DOHH2 (cell line): Measurements from ENCODE around the gene SLC25A22.

ENCODE experiments used
- H3F3A ChIP-seq: fragments of 200-600 bp; sonication (generic), shearing (Covaris generic); 2 replicates; pipeline ENCODE4 v1.6.0; 2016; ENCODE audit warnings: antibody characterized with exemption, mild to moderate bottlenecking; ENCODE audit not compliant: control insufficient read depth, insufficient read depth
- H3K27ac ChIP-seq: fragments of 200-600 bp; sonication (generic); 2 replicates; pipeline ENCODE4 v1.5.1; 2014; ENCODE audit warnings: low read depth, mild to moderate bottlenecking, low read length, moderate library complexity
- H3K27me3 ChIP-seq: fragments of 200-600 bp; sonication (generic); 2 replicates; pipeline ENCODE4 v1.6.1; 2014; ENCODE audit warnings: mild to moderate bottlenecking, low read length, mixed read lengths; ENCODE audit not compliant: control insufficient read depth
- H3K36me3 ChIP-seq: fragments of 200-600 bp; sonication (generic); 2 replicates; pipeline ENCODE4 v1.6.1; 2014; ENCODE audit warnings: mild to moderate bottlenecking, low read length, moderate library complexity, mixed read lengths; ENCODE audit not compliant: control insufficient read depth
- H3K4me1 ChIP-seq: fragments of 200-600 bp; sonication (generic); 2 replicates; pipeline ENCODE4 v1.6.1; 2014; ENCODE audit warnings: mild to moderate bottlenecking, low read length, mixed read lengths; ENCODE audit not compliant: control insufficient read depth
- H3K4me2 ChIP-seq: fragments of 200-600 bp; sonication (generic); 2 replicates; pipeline ENCODE4 v1.6.0; 2014; ENCODE audit warnings: mild to moderate bottlenecking, low read length, moderate library complexity
- H3K4me3 ChIP-seq: fragments of 200-600 bp; sonication (generic); 2 replicates; pipeline ENCODE4 v1.5.1; 2014; ENCODE audit warnings: mild to moderate bottlenecking, low read length, mixed read lengths
- H3K79me2 ChIP-seq: fragments of 200-600 bp; sonication (generic); 2 replicates; pipeline ENCODE4 v1.6.1; 2014; ENCODE audit warnings: mild to moderate bottlenecking, low read length, mixed read lengths; ENCODE audit not compliant: control insufficient read depth
- H3K9me2 ChIP-seq: fragments of 200-600 bp; sonication (generic); replicated peaks from 2 replicates; pipeline ENCODE4 v1.6.1; 2014; ENCODE audit warnings: mild to moderate bottlenecking, low read length, mixed read lengths; ENCODE audit not compliant: control insufficient read depth
- H3K9me3 ChIP-seq: fragments of 200-600 bp; sonication (generic); 2 replicates; pipeline ENCODE4 v1.6.1; 2014; ENCODE audit warnings: antibody characterized with exemption, low read length, mixed read lengths; ENCODE audit not compliant: control insufficient read depth, insufficient read depth
- H4K20me1 ChIP-seq: fragments of 200-600 bp; sonication (generic); 2 replicates; pipeline ENCODE4 v1.6.0; 2014; ENCODE audit warnings: low read depth, mild to moderate bottlenecking, antibody characterized with exemption, low read length, moderate library complexity; ENCODE audit not compliant: control insufficient read depth, insufficient read depth
- CTCF ChIP-seq: fragments of 200-600 bp; sonication (generic); IDR thresholded peaks from one replicate; pipeline ENCODE4 v1.5.1; 2014; ENCODE audit warnings: antibody characterized with exemption, mild to moderate bottlenecking, low read depth, low read length; ENCODE audit not compliant: poor library complexity, severe bottlenecking
- EZH2phosphoT487 ChIP-seq: fragments of 200-600 bp; sonication (generic); IDR thresholded peaks from 2 replicates; pipeline ENCODE4 v1.6.1; 2017; ENCODE audit warnings: borderline replicate concordance, mild to moderate bottlenecking, antibody characterized with exemption, low read length, moderate library complexity, mixed read lengths

SLC25A22 gene

GRCh38 chr11:792535-792821 lies 5.6 kb downstream of the SLC25A22 start:
- H3K4me2 ChIP-seq: no peak overlapping the region
- TF ChIP-seq CTCF: no peak
- no peak for TF ChIP-seq EZH2phosphoT487

GRCh38 chr11:791658-792534 lies 6.2 kb downstream of the SLC25A22 start:
- Histone ChIP-seq H3K79me2 (peaks cover 22% of the 10 kb centered on the region), H3K9me2 (no peaks in the 10 kb centered on the region), H3K4me2 (no peak overlapping the region), H3K27ac (no peak overlapping the region), H4K20me1 (peaks cover 3% of the 10 kb centered on the region; the same call in 1 of the 2 replicates), H3K36me3 (peaks cover 10% of the 10 kb centered on the region; the same call in 1 of the 2 replicates), H3F3A (peaks cover 8% of the 10 kb centered on the region; the same call in 1 of the 2 replicates), H3K4me3 (no peak overlapping the region), H3K9me3 (no peaks in the 10 kb centered on the region), H3K4me1 (peaks cover 43% of the 10 kb centered on the region), H3K27me3 (no peaks in the 10 kb centered on the region)
- TF ChIP-seq CTCF (no peak), EZH2phosphoT487 (no peak)

More at GRCh38 chr11:792535-792821, 5.6 kb downstream of the SLC25A22 start:
- no peaks in the 10 kb centered on the region for H3K27me3 ChIP-seq
- H3K27ac ChIP-seq: no peak overlapping the region
- no peaks in the 10 kb centered on the region for H3K9me3 ChIP-seq
- H3K4me1 ChIP-seq: peaks cover 46% of the 10 kb centered on the region
- peaks cover 28% of the 10 kb centered on the region for H3K79me2 ChIP-seq
- H3K36me3 ChIP-seq: peaks cover 11% of the 10 kb centered on the region; the same call in 1 of the 2 replicates
- H4K20me1 ChIP-seq: peaks cover 4% of the 10 kb centered on the region; the same call in 1 of the 2 replicates
- peaks cover 12% of the 10 kb centered on the region; the same call in 1 of the 2 replicates for H3F3A ChIP-seq
- H3K4me3 ChIP-seq: no peak overlapping the region
- H3K9me2 ChIP-seq: no peaks in the 10 kb centered on the region

GRCh38 chr11:790721-791564 lies 7.1 kb downstream of the SLC25A22 start:
- H3K79me2 ChIP-seq: peaks cover 14% of the 10 kb centered on the region
- H3K9me2 ChIP-seq: no peaks in the 10 kb centered on the region
- no peak overlapping the region for H3K27ac ChIP-seq
- H3K27me3 ChIP-seq: no peaks in the 10 kb centered on the region
- no peaks in the 10 kb centered on the region for H4K20me1 ChIP-seq
- H3K4me1 ChIP-seq: peaks cover 35% of the 10 kb centered on the region
- H3K36me3 ChIP-seq: peaks cover 10% of the 10 kb centered on the region; the same call in 1 of the 2 replicates
- TF ChIP-seq EZH2phosphoT487 (no peak), CTCF (no peak)
- H3K4me2 ChIP-seq: no peak overlapping the region
- no peaks in the 10 kb centered on the region for H3K9me3 ChIP-seq
- H3F3A ChIP-seq: 0 out of 2 replicates have a peak, but pooled peaks cover 4% of the 10 kb centered on the region
- no peak overlapping the region for H3K4me3 ChIP-seq
